ENCODE measurements around the gene PDE6H.

Gene PDE6H

GRCh38 chr12:15007551-15007950 lies 34.7 kb downstream of the PDE6H start:
- DNase-seq: no peak

- DNase-seq: no peak
Observed at GRCh38 chr12:15011162-15011561, 38.3 kb downstream of the PDE6H start.

- no peak for DNase-seq
Observed at GRCh38 chr12:15013634-15014179, 40.9 kb downstream of the PDE6H start.

- DNase-seq: no peak
Observed at GRCh38 chr12:15014708-15015107, 41.9 kb downstream of the PDE6H start.

GRCh38 chr12:15015121-15015520 lies 42.3 kb downstream of the PDE6H start:
- DNase-seq: no peak

- DNase-seq: no peak
Observed at GRCh38 chr12:15020156-15020555, 47.3 kb downstream of the PDE6H start.
